ENCODE results near the gene GPT2. TPM values are rescaled to one million over a fixed set of nuclear protein-coding genes. Genes with fewer than 3 reads are reported as not detected.

The GPT2 gene
- polyA plus RNA-seq, 1 experiment, result 18.5 TPM

DNA sequence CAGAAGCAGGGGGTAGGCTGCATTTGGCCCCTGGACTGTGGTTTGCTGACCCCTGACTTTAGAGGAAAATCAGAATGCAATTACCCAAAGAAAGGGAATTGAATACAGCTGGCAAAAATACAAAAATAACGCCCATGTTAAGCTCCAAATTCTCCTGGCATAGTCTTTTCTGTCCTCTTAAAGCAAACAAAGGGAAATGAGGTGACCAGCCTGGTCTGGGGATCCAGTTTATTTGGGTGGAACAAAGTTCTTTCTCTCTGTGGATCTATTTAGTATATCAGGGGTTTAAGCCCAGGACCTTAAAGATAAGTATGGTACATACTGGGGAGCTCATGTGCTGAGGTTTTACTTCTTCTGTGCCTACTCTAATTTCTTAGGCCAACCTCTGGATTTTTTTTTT, 65.8 kb downstream of the GPT2 start:
- no peak for TF ChIP-seq CTCF (IDR thresholded peaks at IDR 0.05; ENCODE audit: low read depth, low read length)
- CTCF ChIA-PET, result interaction anchor here (0.6 to 4.3 kb wide), 5 partner anchors 14 to 1388 kb away, joined by 3 to 43 read pairs (median 5); no protein-coding TSS in a partner anchor

DNA sequence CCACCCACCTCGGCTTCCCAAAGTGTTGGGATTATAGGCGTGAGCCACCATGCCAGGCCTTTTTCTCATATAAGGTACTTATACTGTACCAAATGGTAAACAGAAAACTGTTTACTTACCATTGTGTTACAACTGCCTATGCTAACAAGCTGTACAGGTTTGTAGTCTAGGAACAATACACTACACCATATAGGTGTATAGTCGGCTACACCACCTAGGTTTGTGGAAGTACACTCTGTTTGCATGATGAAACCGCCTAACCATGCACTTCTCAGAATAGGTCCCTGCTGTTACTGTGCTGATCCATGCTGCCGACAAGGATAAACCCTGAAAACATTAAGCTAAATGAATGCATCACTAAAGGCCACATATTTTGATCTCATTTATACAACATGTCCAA, 70.4 kb downstream of the GPT2 start:
- POLR2A ChIA-PET, result no interaction called here
- Histone ChIP-seq H3K27me3 (ENCODE audit: control insufficient read depth, insufficient read depth, low read length) (no peaks in the 10 kb centered on the region), H3K9me3 (ENCODE audit: control insufficient read depth, insufficient read depth, low read length) (no peaks in the 10 kb centered on the region), H3K27ac (ENCODE audit: low read depth, low read length) (no peak overlapping the region), H3K4me3 (ENCODE audit: low read depth, low read length) (no peak overlapping the region)
- CTCF ChIA-PET, result interaction anchor here (1.3 kb wide), 1 partner anchor 1210 kb away, joined by 4 read pairs; no protein-coding TSS in a partner anchor
- DNase-seq (ENCODE audit: low read depth, low spot score), result no peak
- no peak for TF ChIP-seq CTCF (IDR thresholded peaks at IDR 0.05; ENCODE audit: low read depth, low read length)

More for the DNA sequence above, 65.8 kb downstream of the GPT2 start:
- POLR2A ChIA-PET, result interaction anchor here (0.6 kb wide), 1 partner anchor 17 kb away, joined by 4 read pairs; no protein-coding TSS in a partner anchor
- H3K9me3 ChIP-seq (ENCODE audit: control insufficient read depth, insufficient read depth, low read length), result no peaks in the 10 kb centered on the region
- H3K27me3 ChIP-seq (ENCODE audit: control insufficient read depth, insufficient read depth, low read length), result no peaks in the 10 kb centered on the region
- no peak overlapping the region for H3K4me3 ChIP-seq (ENCODE audit: low read depth, low read length)
- no peak for DNase-seq (ENCODE audit: low read depth, low spot score)
- no peak overlapping the region for H3K27ac ChIP-seq (ENCODE audit: low read depth, low read length)

DNA sequence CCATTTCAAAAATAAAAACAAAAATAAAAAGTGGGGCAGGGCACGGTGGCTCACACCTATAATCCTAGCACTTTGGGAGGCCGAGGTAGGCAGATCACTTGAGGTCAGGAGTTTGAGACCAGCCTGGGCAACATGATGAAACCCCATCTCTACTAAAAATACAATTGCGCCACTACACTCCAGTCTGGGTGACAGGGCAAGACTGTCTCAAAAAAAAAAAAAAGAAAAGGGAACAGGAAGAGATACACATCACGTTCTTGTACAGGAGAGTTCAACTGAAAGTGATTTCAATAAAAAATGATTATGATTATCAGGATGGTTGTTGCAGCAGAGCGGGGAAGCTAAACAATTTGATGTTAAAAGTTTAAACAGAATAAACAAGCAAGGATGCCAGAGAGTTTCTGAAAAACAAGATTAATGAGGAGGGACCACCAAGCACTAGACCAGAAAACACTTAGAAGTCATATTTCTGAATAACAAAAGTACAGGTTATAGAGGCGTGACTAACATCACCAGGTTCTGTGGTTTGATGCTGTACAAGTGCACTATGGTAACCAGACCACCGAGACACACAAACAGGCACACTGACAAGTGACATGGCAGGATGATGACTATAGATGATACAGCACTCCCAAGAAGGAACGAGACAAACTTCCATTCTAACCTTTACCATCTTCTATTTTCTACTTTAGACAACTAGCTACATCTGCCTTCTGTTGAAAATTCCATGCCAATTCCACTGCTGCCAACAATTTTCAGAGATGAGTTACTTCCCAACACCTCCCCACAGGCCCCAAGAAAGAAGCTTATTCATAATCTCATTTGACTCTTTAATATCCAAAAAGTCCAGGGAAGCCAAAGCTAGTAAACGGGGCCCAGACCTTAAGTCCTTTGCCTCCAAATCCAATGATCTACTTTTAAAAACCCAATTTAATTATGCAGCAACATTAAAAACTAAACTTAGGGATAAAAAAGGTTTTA, 77.5 kb downstream of the GPT2 start:
- CTCF ChIA-PET, result interaction anchor here (0.6 to 3.0 kb wide), 8 partner anchors 11 to 1203 kb away, joined by 3 to 11 read pairs (median 4); partner anchors contain the start of gene DNAJA2
- POLR2A ChIA-PET, result interaction anchor here (1.5 kb wide), 1 partner anchor 11 kb away, joined by 5 read pairs; no protein-coding TSS in a partner anchor
- Histone ChIP-seq H3K27me3 (ENCODE audit: control insufficient read depth, insufficient read depth, low read length) (no peaks in the 10 kb centered on the region), H3K9me3 (ENCODE audit: control insufficient read depth, insufficient read depth, low read length) (no peaks in the 10 kb centered on the region), H3K27ac (ENCODE audit: low read depth, low read length) (peak overlapping the region; percentile 21), H3K4me3 (ENCODE audit: low read depth, low read length) (no peak overlapping the region)
- no peak for DNase-seq (ENCODE audit: low read depth, low spot score)
- no peak for TF ChIP-seq CTCF (IDR thresholded peaks at IDR 0.05; ENCODE audit: low read depth, low read length)

DNA sequence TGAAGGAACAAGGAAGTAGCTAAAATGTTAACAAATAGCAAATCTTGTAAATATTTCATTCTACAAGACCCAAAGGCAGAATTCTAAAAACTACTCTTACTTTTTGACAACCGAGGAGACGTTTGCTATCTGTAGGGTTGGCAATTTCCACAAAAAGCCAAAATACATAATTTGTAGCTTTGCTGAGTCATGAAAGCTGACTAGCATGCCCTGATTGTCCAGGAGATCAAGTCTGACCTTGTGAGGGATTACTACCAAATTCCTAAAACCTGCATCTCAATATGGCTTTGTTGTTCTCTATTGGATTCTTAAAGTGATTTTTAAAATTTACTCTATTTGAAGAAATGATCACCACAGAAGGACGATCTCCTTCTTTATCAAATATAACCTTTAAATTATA, 78.5 kb downstream of the GPT2 start:
- ChIA-PET POLR2A (interaction anchor here (1.5 kb wide), 1 partner anchor 10 kb away, joined by 5 read pairs; no protein-coding TSS in a partner anchor), CTCF (interaction anchor here (0.7 to 3.0 kb wide), 6 partner anchors 10 to 1202 kb away, joined by 3 to 11 read pairs (median 6); partner anchors contain the start of gene DNAJA2)
- no peak for TF ChIP-seq CTCF (IDR thresholded peaks at IDR 0.05; ENCODE audit: low read depth, low read length)
- no peak overlapping the region for H3K27ac ChIP-seq (ENCODE audit: low read depth, low read length)
- DNase-seq (ENCODE audit: low read depth, low spot score), result no peak
- H3K9me3 ChIP-seq (ENCODE audit: control insufficient read depth, insufficient read depth, low read length), result no peaks in the 10 kb centered on the region
- H3K4me3 ChIP-seq (ENCODE audit: low read depth, low read length), result no peak overlapping the region
- no peaks in the 10 kb centered on the region for H3K27me3 ChIP-seq (ENCODE audit: control insufficient read depth, insufficient read depth, low read length)

GRCh38 chr16:46968063-46968435, 83.9 kb downstream of the GPT2 start:
- CTCF ChIA-PET, result interaction anchor here (1.1 kb wide), 1 partner anchor 295 kb away, joined by 3 read pairs; no protein-coding TSS in a partner anchor
- Histone ChIP-seq H3K27ac (ENCODE audit: low read depth, low read length) (no peak overlapping the region), H3K9me3 (ENCODE audit: control insufficient read depth, insufficient read depth, low read length) (no peaks in the 10 kb centered on the region; the same call in 1 of the 2 replicates), H3K4me3 (ENCODE audit: low read depth, low read length) (no peak overlapping the region), H3K27me3 (ENCODE audit: control insufficient read depth, insufficient read depth, low read length) (no peaks in the 10 kb centered on the region)
- TF ChIP-seq CTCF (IDR thresholded peaks at IDR 0.05; ENCODE audit: low read depth, low read length), result no peak
- no peak for DNase-seq (ENCODE audit: low read depth, low spot score)
- POLR2A ChIA-PET, result no interaction called here

Measured in AG04450 (cell line).